B cell (primary cell): Measurements from ENCODE around the gene TREML2.

ENCODE experiments used
- CTCF ChIP-seq: fragments of 200-600 bp; IDR thresholded peaks from one replicate; pipeline ENCODE4 v1.8.0; 2022; ENCODE audit warnings: antibody characterized with exemption, mild to moderate bottlenecking
- EZH2 ChIP-seq: IDR thresholded peaks from 2 replicates; pipeline ENCODE4 v1.6.1; 2012; ENCODE audit warnings: borderline replicate concordance, low read depth, mild to moderate bottlenecking, moderate library complexity, low read length; ENCODE audit not compliant: insufficient read depth, poor library complexity, severe bottlenecking

- TF ChIP-seq CTCF (no peak), EZH2 (no peak)
Measured at GRCh38 chr6:41228096-41228495, 27.1 kb upstream of the TREML2 start, which contains the start of gene TREML4.
